Heart right ventricle (tissue), 16 donors: ENCODE measurements around the gene AGFG2. TPM values are rescaled to one million over a fixed set of nuclear protein-coding genes. Genes with fewer than 3 reads are reported as not detected.
"Not testable (repeated sequence)": the region's sequence is repeated elsewhere in the genome, so short reads cannot be mapped to it uniquely, and the experiment has no call there.

Experiments
- ATAC-seq, 8 donors: fragments of 200-7000 bp; cut with Tn5 transposase; one replicate each; pipeline ENCODE4 v1.9.1; 2020; ENCODE audit warnings: mild to moderate bottlenecking in 8 of 8, moderate library complexity in 8 of 8, moderate number of reproducible peaks in 1 of 8
- DNase-seq, 2 donors: peaks; one replicate each; pipeline ENCODE4 v3.0.0-alpha.2; 2020
- H3K27ac ChIP-seq, 10 donors: fragments of 200-600 bp; sonication (generic) in 2 of 10; one replicate each; pipeline versions ENCODE4 v1.5.0 to v1.8.0; 2020 to 2022; ENCODE audit warnings: mild to moderate bottlenecking in 3 of 10
- H3K27me3 ChIP-seq, 7 donors: fragments of 200-600 bp; one replicate each; pipeline ENCODE4 v1.8.0; 2021 to 2022; ENCODE audit warnings: mild to moderate bottlenecking in 2 of 7
- H3K36me3 ChIP-seq, 9 donors: fragments of 200-600 bp; sonication (generic) in 1 of 9; one replicate each; pipeline versions ENCODE4 v1.5.0 to v1.8.0; 2020 to 2022; ENCODE audit warnings: mild to moderate bottlenecking in 2 of 9
- H3K4me1 ChIP-seq, 9 donors: fragments of 200-600 bp; sonication (generic) in 1 of 9; one replicate each; pipeline versions ENCODE4 v1.5.0 to v1.8.0; 2020 to 2022; ENCODE audit warnings: mild to moderate bottlenecking in 4 of 9
- H3K4me3 ChIP-seq, 10 donors: fragments of 200-600 bp; sonication (generic) in 2 of 10; one replicate each; pipeline versions ENCODE4 v1.5.0 to v1.8.0; 2020 to 2022; ENCODE audit warnings: mild to moderate bottlenecking in 7 of 10, moderate library complexity in 2 of 10
- H3K9me3 ChIP-seq, 11 donors: fragments of 200-600 bp in 10 of 11; sonication (generic) in 2 of 11; one replicate each; pipeline versions ENCODE4 v1.5.0 to v1.8.0; 2013 to 2022; ENCODE audit warnings: mild to moderate bottlenecking in 2 of 11, control low read depth in 1 of 11, moderate library complexity in 1 of 11
- CTCF ChIP-seq, 9 donors: fragments of 200-600 bp; sonication (generic) in 2 of 9; IDR thresholded peaks; one replicate each; pipeline versions ENCODE4 v1.5.0 to v1.8.0; 2021 to 2022; ENCODE audit warnings: antibody characterized with exemption in 9 of 9, mild to moderate bottlenecking in 5 of 9, moderate library complexity in 1 of 9
- WGBS, 2 donors: extraction: QIAGEN DNeasy Blood & Tissue Kit; methylation state at CpG; one replicate each; pipeline ENCODE4 v1.1.7; 2013; ENCODE audit warnings: inconsistent platforms in 1 of 2; 5-methylcytosine and 5-hydroxymethylcytosine counted together
- intact Hi-C, 10 donors: fragments of 100-400 bp; cut with DNase I; formaldehyde crosslinking; loops; one replicate each; pipeline versions ENCODE4 v1.11.1 to v1.14.2; 2022
- polyA plus RNA-seq, 2 donors: library from polyadenylated mRNA; stranded (reverse); fragments of 200-250 nt; gene quantifications; one replicate each; pipeline ENCODE4 v1.2.3, GENCODE V29; 2013
- total RNA-seq, 10 donors: library from RNA; stranded (reverse); fragmentation: NEBNext Ultra II Directional in 3 of 10; extraction: Animal tissue kit (Norgen Biotek cat#: 25700) in 3 of 10; gene quantifications; one replicate each; pipeline versions ENCODE4 v1.2.1 to v1.2.4, GENCODE V29; 2021 to 2023
- donor health status: Arrhythmogenic right ventricular cardiomyopathy.
- donor health status: ischemic (EF 13 %, LVEDD 7.1; RV severe dilation, severe dysfunction).
- donor health status: healthy with polysubstance abuse.
- donor health status: DM: no; HTN: yes; CAD: no.
- donor health status: DM: no; HTN: no; CAD: no.
- donor health status: ischemic (EF 25% LVEDD 6.9; RV normal size, moderate dysfunction).
- donor health status: ischemic (EF 25% LVEDD 5.7; RV mildly dilated, moderate dysfunction).
- donor health status: healthy.
- donor health status: DM: yes; HTN: yes; CAD: no.
- donor health status: Ischemic cardiomyopathy.
- donor health status: ischemic (EF 35%, LVEDD 5.7; RV mildly dilated, moderate dysfunction).
- donor health status: nonischemic (EF 11% LVEDD 7.7; RV severe dilation, severe dysfunction).
- donor health status: DM: yes; HTN: yes; CAD: no.
- donor health status: PGD.
- donor health status: ischemic (EF 29% LVEDD 5.4; RV normal size, mild dysfunction).
- donor health status: nonischemic (EF 23%, LVEDD 6.1; RV moderate dilation, normal function).

The AGFG2 gene
- total and polyA plus RNA-seq, 12 donors, result 9.9 to 35.8 (median 27.3) TPM

GRCh38 chr7:100563100-100563564 lies 24.1 kb downstream of the AGFG2 start:
- no peak for ATAC-seq
- WGBS, 2 donors, result 94 to 96% methylated on average over 8 of the region's 8 CpGs
- no peak overlapping the region for H3K4me3 ChIP-seq
- peaks cover 0 to 43% (median 0%) of the 10 kb centered on the region in 9 donors for H3K36me3 ChIP-seq
- no peak for TF ChIP-seq CTCF (IDR thresholded peaks at IDR 0.05)
- H3K27me3 ChIP-seq, result no peaks in the 10 kb centered on the region
- H3K9me3 ChIP-seq, result no peaks in the 10 kb centered on the region
- peaks cover 0 to 21% (median 6%) of the 10 kb centered on the region in 9 donors for H3K4me1 ChIP-seq
- intact Hi-C loops, result loop anchor here in 8 of 10 donors (2.0 to 5.0 kb wide), 4 partner anchors 96 to 164 kb away; partner anchors contain the start of gene GIGYF1 (in 6 of the 8)
- no peak overlapping the region for H3K27ac ChIP-seq
- DNase-seq, result no peak

- Histone ChIP-seq H3K27ac (no peak overlapping the region), H3K36me3 (peaks cover 0 to 35% (median 0%) of the 10 kb centered on the region in 9 donors), H3K4me1 (peaks cover 0 to 21% (median 4%) of the 10 kb centered on the region in 9 donors)
These were observed 24.9 kb downstream of the AGFG2 start for GRCh38 chr7:100563809-100564400.

GRCh38 chr7:100564405-100564804 lies 25.4 kb downstream of the AGFG2 start:
- H3K4me3 ChIP-seq, H3K27ac ChIP-seq, H3K9me3 ChIP-seq, DNase-seq, H3K27me3 ChIP-seq: not testable (repeated sequence)
- Histone ChIP-seq H3K4me1 (peaks cover 0 to 20% (median 5%) of the 10 kb centered on the region in 9 donors), H3K36me3 (peaks cover 0 to 32% (median 0%) of the 10 kb centered on the region in 9 donors)
- WGBS, 2 donors, result 92 to 93% methylated on average over 6 of the region's 6 CpGs
- intact Hi-C loops, result loop anchor here in 8 of 10 donors (2.0 to 5.0 kb wide), 4 partner anchors 97 to 163 kb away; partner anchors contain the start of gene GIGYF1 (in 6 of the 8)
- ATAC-seq, result peak in 1 of 8 donors; percentile 1

More at GRCh38 chr7:100563809-100564400, 24.9 kb downstream of the AGFG2 start:
- peak; percentile 82 to 83 for DNase-seq
- WGBS, 2 donors, result 42 to 45% methylated on average over 12 of the region's 12 CpGs
- no peak overlapping the region for H3K4me3 ChIP-seq
- H3K9me3 ChIP-seq, result no peaks in the 10 kb centered on the region
- intact Hi-C loops, result loop anchor here in 9 of 10 donors (2.0 to 5.0 kb wide), 4 partner anchors 97 to 163 kb away; partner anchors contain the start of gene GIGYF1 (in 6 of the 9)
- TF ChIP-seq CTCF (IDR thresholded peaks at IDR 0.05), result peak; percentile 88 to 98 (median 94)
- no peaks in the 10 kb centered on the region for H3K27me3 ChIP-seq
- ATAC-seq, result peak; percentile 41 to 78 (median 62)

DNA sequence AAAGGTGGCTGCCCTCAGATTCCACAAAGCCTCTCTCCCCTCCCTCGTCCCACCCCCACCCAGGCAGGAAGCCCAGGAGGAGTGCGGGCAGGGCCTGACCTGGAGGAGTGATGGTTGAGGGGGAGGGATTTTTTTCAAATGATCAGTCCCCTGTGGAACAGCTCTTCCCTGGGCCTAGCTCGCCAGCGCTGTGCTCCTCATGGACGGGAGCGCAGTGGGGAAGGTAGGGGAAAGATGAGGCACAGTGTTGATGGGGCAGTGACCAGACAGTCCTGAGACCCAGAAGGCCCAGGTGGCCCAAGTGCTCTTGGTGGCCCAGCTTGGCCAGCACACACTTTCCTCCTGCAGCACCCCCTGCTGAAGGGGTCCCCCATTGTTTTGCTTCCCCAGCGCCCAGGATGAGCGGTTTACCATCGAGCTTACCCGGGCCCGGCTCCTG lies 26.1 kb downstream of the AGFG2 start:
- DNase-seq (no peak), ATAC-seq (no peak)
- WGBS, 2 donors, result 93 to 96% methylated on average over 11 of the region's 11 CpGs
- H3K9me3 ChIP-seq, result no peaks in the 10 kb centered on the region
- intact Hi-C loops, result loop anchor here in 3 of 10 donors (2.0 to 5.0 kb wide), 2 partner anchors 126 to 127 kb away; partner anchors contain the start of gene GIGYF1 (in 2 of the 3)
- peaks cover 0 to 22% (median 10%) of the 10 kb centered on the region in 9 donors for H3K4me1 ChIP-seq
- H3K27me3 ChIP-seq, result peaks cover 0 to 6% (median 0%) of the 10 kb centered on the region in 7 donors
- H3K36me3 ChIP-seq, result peaks cover 0 to 30% (median 0%) of the 10 kb centered on the region in 9 donors
- TF ChIP-seq CTCF (IDR thresholded peaks at IDR 0.05), result no peak
- H3K4me3 ChIP-seq, result no peak overlapping the region
- no peak overlapping the region for H3K27ac ChIP-seq
